NB4 (cell line): Measurements from ENCODE around the gene BMP7.
A peak's percentile ranks its signal among the peaks of the same experiment; 100 is the strongest.
"Not testable (repeated sequence)": the region's sequence is repeated elsewhere in the genome, so short reads cannot be mapped to it uniquely, and the experiment has no call there.

Experiments
- DNase-seq: peaks from one replicate; pipeline ENCODE4 v3.0.0; 2010; ENCODE audit warnings: low read depth
- H3K4me3 ChIP-seq: one replicate; pipeline ENCODE4 v1.5.1; 2011; ENCODE audit warnings: mild to moderate bottlenecking, low read depth, low read length, moderate library complexity
- CTCF ChIP-seq: IDR thresholded peaks from one replicate; pipeline ENCODE4 v1.5.1; 2012; ENCODE audit warnings: low read depth, low read length
- MAX ChIP-seq: IDR thresholded peaks from 2 replicates; pipeline ENCODE4 v1.6.1; 2011; ENCODE audit warnings: low read depth, low read length
- MYC ChIP-seq: IDR thresholded peaks from 2 replicates; pipeline ENCODE4 v1.6.1; 2011; ENCODE audit warnings: low read depth, low read length
- POLR2A ChIP-seq: IDR thresholded peaks from 2 replicates; pipeline ENCODE4 v1.6.1; 2011; ENCODE audit warnings: mild to moderate bottlenecking; ENCODE audit not compliant: insufficient read length; ENCODE audit errors: extremely low read depth

BMP7 gene

DNA sequence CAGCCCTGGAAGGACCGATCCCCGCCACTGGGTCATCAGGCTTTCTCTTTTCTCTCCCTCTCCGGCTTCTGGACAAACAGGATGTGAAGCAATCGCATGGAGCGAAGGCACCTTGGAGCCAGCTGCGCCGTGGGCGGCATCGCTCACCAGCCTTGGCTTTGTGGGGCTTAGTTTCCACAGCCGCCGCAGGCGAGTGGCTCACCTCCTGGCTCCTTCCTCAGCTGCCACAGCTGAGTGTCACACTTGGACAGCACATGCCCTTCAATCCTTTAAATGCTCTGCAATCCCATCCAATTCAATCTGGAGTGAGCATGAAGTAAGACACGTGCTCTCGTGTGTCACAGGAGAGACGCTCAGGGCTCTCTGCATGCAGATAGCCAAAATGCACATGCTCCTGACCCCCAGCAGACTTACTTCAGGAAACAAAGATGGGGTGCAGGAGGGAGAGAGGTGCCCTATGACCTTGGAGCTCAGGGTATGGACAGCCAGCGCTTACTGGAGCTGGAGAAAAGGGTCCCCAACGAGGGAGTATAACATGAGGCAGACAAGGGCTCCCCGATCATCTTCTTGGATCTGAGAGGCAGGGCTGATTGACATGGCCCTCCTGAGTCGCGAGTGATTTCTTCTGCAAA is 70.9 kb downstream of the BMP7 start:
- TF ChIP-seq MYC (no peak), MAX (no peak), CTCF (no peak), POLR2A (no peak)
- no peak overlapping the region for H3K4me3 ChIP-seq
- peak; percentile 42 for DNase-seq

- H3K4me3 ChIP-seq, result no peak overlapping the region
- TF ChIP-seq CTCF, result no peak
- TF ChIP-seq POLR2A, result no peak
- no peak for TF ChIP-seq MAX
- no peak for TF ChIP-seq MYC
- DNase-seq, result no peak
Measured at GRCh38 chr20:57195023-57195422, 71.4 kb downstream of the BMP7 start.

DNA sequence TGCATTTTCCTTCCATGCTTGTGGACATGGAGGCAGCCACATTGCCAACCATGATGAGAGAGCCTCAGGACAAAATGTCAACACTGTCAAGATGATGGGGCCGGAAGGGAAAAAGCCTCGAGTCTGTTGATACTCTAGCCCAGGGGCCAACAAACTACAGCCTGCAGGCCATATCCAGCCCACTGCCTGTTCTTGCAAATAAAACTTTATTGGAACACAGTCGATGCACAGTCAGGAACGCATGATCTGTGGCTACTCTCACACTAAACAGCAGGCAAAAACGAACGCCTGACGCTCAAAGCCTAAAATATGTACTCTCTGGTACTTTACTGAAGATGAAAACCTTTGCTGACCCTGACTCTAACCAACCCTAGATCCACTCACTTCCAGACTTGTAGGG is 72.3 kb downstream of the BMP7 start:
- no peak for DNase-seq
- no peak for TF ChIP-seq MAX
- H3K4me3 ChIP-seq, result no peak overlapping the region

GRCh38 chr20:57193094-57193493 is 73.3 kb downstream of the BMP7 start:
- peak; percentile 18 for DNase-seq
- no peak for TF ChIP-seq MAX
- no peak for TF ChIP-seq MYC
- no peak for TF ChIP-seq POLR2A
- no peak for TF ChIP-seq CTCF
- no peak overlapping the region for H3K4me3 ChIP-seq

DNA sequence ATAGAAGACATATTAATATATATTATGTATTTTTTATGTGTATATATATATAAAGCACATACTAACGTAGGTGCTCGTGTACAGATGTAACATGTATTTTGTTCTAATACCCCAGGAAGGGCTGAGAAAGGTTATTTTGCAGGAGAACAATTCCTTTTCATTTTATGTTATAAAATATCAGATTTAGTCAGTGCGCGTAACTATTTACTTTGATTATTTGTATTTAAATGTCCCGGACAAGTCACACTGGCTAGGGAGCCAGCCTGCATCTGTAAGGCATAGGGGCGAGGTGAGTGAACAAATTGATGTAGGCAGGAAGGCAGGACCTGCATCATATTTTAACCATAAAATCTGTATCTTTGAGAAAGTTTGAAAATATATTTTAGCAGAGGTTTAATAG is 74.1 kb downstream of the BMP7 start:
- no peak for TF ChIP-seq MYC
- no peak for TF ChIP-seq POLR2A
- TF ChIP-seq MAX, result no peak
- TF ChIP-seq CTCF, result no peak
- DNase-seq, result no peak
- no peak overlapping the region for H3K4me3 ChIP-seq

- H3K4me3 ChIP-seq, DNase-seq: not testable (repeated sequence)
Measured at GRCh38 chr20:57191265-57191638, 75.2 kb downstream of the BMP7 start.

- no peak overlapping the region for H3K4me3 ChIP-seq
- DNase-seq, result peak; percentile 79
- no peak for TF ChIP-seq MYC
- TF ChIP-seq POLR2A, result no peak
- TF ChIP-seq CTCF, result no peak
- TF ChIP-seq MAX, result no peak
Measured at GRCh38 chr20:57190536-57191264, 75.7 kb downstream of the BMP7 start.
